ENCODE measurements around the gene ZMYND15.

ZMYND15 gene

GRCh38 chr17:4788807-4789700 lies 49.4 kb downstream of the ZMYND15 start, which contains the start of gene GLTPD2:
Gene GLTPD2, plus strand, starts transcription at chr17:4788964. Its CDS starts 48 bp downstream, at chr17:4789012.
- no peak for DNase-seq

- DNase-seq: no peak
Measured at GRCh38 chr17:4789701-4789950, 50.0 kb downstream of the ZMYND15 start.

GRCh38 chr17:4789951-4790704 lies 50.5 kb downstream of the ZMYND15 start:
- peak; percentile 30 for DNase-seq

- no peak for DNase-seq
Measured at GRCh38 chr17:4790705-4791088, 51.1 kb downstream of the ZMYND15 start.

- no peak for DNase-seq
Measured at GRCh38 chr17:4795168-4795567, 55.5 kb downstream of the ZMYND15 start.
